ENCODE data around the gene USP53.
"Not testable (repeated sequence)": the region's sequence is repeated elsewhere in the genome, so short reads cannot be mapped to it uniquely, and the experiment has no call there.

The USP53 gene

DNA sequence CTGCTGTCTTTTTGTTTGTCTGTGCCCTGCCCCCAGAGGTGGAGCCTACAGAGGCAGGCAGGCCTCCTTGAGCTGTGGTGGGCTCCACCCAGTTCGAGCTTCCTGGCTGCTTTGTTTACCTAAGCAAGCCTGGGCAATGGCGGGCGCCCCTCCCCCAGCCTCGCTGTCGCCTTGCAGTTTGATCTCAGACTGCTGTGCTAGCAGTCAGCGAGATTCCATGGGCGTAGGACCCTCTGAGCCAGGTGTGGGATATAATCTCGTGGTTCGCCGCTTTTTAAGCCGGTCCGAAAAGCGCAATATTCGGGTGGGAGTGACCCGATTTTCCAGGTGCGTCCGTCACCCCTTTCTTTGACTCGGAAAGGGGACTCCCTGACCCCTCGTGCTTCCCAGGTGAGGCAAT, 67.0 kb downstream of the USP53 start:
- DNase-seq (ENCODE audit: low spot score) = not testable (repeated sequence)

DNA sequence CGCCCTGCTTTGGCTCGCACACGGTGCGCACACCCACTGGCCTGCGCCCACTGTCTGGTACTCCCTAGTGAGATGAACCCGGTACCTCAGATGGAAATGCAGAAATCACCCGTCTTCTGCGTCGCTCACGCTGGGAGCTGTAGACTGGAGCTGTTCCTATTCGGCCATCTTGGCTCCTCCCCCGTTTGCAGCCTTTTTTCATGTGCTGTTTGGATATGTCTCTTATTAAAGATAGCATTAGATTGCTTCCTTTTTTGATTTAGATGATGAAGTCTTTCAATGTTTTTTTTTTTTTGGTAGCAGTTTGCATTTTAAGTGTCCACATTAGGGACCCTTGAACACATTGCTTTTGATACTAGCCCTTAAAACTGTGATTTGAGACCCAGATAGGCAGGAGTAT, 67.4 kb downstream of the USP53 start:
- DNase-seq (ENCODE audit: low spot score) = not testable (repeated sequence)

GRCh38 chr4:119281393-119281792, 68.9 kb downstream of the USP53 start:
- no peak for DNase-seq (ENCODE audit: low spot score)

- peak; percentile 4 for DNase-seq (ENCODE audit: low spot score)
These were observed 72.6 kb downstream of the USP53 start for GRCh38 chr4:119284876-119285780.

GRCh38 chr4:119286377-119287002, 74.0 kb downstream of the USP53 start:
- DNase-seq (ENCODE audit: low spot score) = peak; percentile 31

- no peak for DNase-seq (ENCODE audit: low spot score)
These were observed 76.8 kb downstream of the USP53 start for GRCh38 chr4:119289313-119289712.

- DNase-seq (ENCODE audit: low spot score) = no peak
These were observed 78.1 kb downstream of the USP53 start for GRCh38 chr4:119290598-119290997.

GRCh38 chr4:119296356-119296755, 83.8 kb downstream of the USP53 start:
- DNase-seq (ENCODE audit: low spot score) = no peak

DNA sequence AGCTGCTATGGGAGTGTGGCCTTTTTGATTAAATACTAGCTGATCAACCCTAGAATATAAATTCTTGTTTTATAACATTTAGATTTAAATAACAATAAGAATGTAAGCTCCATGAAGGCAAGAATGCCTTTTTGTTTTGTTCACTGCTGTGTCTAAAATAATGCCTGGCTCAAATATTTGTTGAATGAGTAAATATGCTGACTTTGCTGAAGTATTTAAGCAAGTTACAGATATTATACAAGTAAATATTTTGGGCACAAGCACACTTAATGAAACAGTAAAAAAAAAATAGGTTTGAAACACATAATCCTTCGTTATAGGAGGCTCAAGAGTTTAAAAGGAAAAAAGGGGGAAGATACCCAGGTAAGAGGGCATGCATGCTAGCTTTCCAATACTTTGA, 85.3 kb downstream of the USP53 start:
- no peak for DNase-seq (ENCODE audit: low spot score)

DNA sequence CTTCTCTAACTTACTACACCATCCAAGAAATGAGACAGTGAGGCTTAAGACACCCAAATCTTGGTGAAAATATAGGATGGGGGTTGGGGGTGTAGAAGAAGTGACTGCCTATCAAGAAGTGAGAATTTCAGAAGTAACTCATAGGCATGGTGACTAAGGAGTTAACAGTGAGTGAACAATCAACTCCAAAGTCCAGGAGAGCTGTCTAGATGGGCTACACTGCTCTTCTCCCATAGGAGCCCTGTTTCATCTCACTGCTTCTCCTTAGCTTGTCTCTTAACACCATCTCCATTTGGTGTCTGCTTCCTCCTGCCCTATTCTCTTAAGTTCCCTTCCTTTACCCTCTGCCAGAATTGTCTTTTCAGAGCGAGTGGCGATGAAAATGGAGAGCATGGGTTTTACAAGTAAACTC, 86.8 kb downstream of the USP53 start:
- peak; percentile 4 for DNase-seq (ENCODE audit: low spot score)

DNA sequence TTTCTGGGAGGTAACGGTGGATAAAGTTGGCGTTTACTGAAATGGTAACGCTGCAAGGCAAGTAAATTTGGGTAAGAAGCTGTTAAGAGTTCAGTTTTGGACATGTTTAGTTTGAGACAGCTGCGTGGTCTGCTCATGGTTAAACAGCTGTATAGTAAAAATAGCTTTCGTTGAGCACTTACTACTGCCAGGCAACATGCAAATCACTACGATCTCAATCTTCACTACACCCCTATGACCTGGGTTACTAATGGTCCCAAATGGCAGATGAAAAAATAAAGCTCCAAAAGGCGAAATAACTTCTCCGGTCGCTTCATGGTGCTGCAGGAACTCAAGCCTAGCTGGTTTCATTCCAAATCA, 87.2 kb downstream of the USP53 start:
- DNase-seq (ENCODE audit: low spot score) = no peak

GRCh38 chr4:119300101-119300978, 87.8 kb downstream of the USP53 start:
- DNase-seq (ENCODE audit: low spot score) = peak; percentile 96

- no peak for DNase-seq (ENCODE audit: low spot score)
These were observed 89.7 kb downstream of the USP53 start for GRCh38 chr4:119302073-119302832.

- no peak for DNase-seq (ENCODE audit: low spot score)
These were observed 91.2 kb downstream of the USP53 start for GRCh38 chr4:119303587-119304305.

DNA sequence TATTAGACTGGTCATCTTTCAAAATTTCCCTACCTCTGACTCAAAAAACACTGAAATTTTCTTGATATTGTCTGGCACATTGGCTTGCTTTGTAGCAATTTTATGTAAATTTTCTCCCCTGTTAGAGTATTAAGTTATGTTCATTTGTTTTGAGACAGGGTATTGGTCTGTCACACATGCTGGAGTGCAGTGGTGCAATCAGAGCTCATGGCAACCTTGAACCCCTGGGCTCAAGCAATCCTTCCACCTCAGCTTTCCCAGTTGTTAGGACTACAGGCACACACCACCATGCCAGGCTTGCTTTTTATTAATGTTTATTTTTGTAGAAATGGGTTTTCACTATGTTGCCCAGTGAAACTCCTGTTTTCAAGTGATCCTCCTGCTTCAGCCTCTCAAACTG, 91.9 kb downstream of the USP53 start:
- DNase-seq (ENCODE audit: low spot score) = no peak

DNA sequence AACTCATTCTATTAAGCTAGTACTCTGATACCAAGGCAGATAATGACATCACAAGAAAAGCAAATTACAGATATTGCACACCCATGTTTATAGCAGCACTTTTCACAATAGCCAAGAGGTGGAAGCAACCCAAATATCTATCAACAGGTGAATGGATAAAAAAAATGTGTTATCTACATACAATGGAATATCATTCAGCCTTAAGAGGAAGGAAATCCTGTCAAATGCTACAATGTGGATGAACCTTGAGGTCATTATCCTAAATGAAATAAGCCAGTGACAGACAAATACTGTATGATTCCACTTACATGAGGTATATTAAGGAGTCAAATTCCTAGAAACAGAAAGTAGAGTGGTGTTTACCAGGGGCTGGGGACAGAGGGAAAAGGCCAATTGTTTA, 95.1 kb downstream of the USP53 start:
- DNase-seq (ENCODE audit: low spot score) = no peak

- DNase-seq (ENCODE audit: low spot score) = no peak
These were observed 98.3 kb downstream of the USP53 start for GRCh38 chr4:119310826-119311225.

- DNase-seq (ENCODE audit: low spot score) = no peak
These were observed 100.7 kb downstream of the USP53 start for GRCh38 chr4:119313237-119313636.

DNA sequence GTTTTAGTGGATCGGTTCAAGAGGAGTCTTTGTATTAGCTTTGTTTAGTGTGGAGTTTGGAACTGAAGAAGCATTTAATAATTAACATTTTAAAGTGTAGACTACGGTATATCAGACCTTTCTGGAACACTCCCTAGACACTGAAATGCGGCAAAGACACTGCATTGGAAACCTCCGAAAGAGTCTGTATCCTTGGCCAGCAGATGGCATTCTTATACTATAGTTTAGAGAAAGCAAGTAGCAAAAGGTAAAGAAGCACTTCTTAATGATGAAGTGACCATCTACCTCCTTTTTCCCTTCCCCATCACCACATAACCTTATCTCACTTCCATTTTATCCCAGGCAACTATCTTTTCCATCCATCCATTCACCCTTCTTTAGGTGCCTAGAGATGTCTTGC, 101.8 kb downstream of the USP53 start:
- peak; percentile 36 for DNase-seq (ENCODE audit: low spot score)

GRCh38 chr4:119315036-119315435, 102.5 kb downstream of the USP53 start:
- peak; percentile 26 for DNase-seq (ENCODE audit: low spot score)

DNA sequence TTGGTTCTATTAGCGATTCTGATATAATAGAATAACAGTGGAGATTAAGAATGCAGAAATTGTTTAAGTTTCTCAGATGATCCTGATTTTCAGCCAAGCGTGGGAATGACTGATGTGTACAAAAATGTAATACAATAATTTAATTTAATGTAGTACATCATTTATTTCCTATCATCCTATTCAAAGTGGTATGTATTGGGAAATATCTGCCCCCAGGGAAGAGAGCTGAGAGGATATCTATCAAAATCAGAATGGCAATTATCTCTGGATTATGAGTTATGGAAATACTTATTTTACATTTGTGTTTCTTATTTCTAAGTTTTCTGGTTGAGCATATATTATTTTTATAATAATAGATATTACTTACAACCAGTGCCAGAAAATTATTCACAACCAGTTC, 105.5 kb downstream of the USP53 start:
- DNase-seq (ENCODE audit: low spot score) = no peak

All from AG08395 (cell line).